H9 (cell line): ENCODE data around the gene KRTAP6-2. TPM values are rescaled to one million over a fixed set of nuclear protein-coding genes. Genes with fewer than 3 reads are reported as not detected.

Experiments used
- DNase-seq: peaks from one replicate; pipeline ENCODE4 v3.0.0-alpha.2; 2017
- H2AFZ ChIP-seq: one replicate; pipeline ENCODE4 v1.6.1; 2013; ENCODE audit warnings: mild to moderate bottlenecking, low read length, control low read depth, moderate library complexity
- H2AK5ac ChIP-seq: 2 replicates; pipeline ENCODE4 v1.6.1; 2013; ENCODE audit warnings: low read length, control low read depth, mixed read lengths; ENCODE audit not compliant: insufficient read length
- H2BK120ac ChIP-seq: one replicate; pipeline ENCODE4 v1.6.1; 2013; ENCODE audit warnings: low read depth, mild to moderate bottlenecking, low read length, control low read depth, inconsistent platforms; ENCODE audit not compliant: poor library complexity, severe bottlenecking
- H2BK12ac ChIP-seq: 2 replicates; pipeline ENCODE4 v1.6.1; 2013; ENCODE audit warnings: low read length, control low read depth, mixed read lengths, low read depth; ENCODE audit not compliant: insufficient read length
- H2BK15ac ChIP-seq: 2 replicates; pipeline ENCODE4 v1.6.1; 2013; ENCODE audit warnings: low read depth, low read length, control low read depth
- H2BK20ac ChIP-seq: one replicate; pipeline ENCODE4 v1.6.1; 2013; ENCODE audit warnings: low read depth, mild to moderate bottlenecking, low read length, control low read depth, inconsistent platforms; ENCODE audit not compliant: poor library complexity, severe bottlenecking
- H2BK5ac ChIP-seq: 2 replicates; pipeline ENCODE4 v1.6.1; 2013; ENCODE audit warnings: low read length, control low read depth, mixed read lengths; ENCODE audit not compliant: insufficient read length
- H3K14ac ChIP-seq: 2 replicates; pipeline ENCODE4 v1.6.1; 2013; ENCODE audit warnings: low read length, control low read depth; ENCODE audit not compliant: insufficient read depth
- H3K18ac ChIP-seq: 2 replicates; pipeline ENCODE4 v1.6.1; 2013; ENCODE audit warnings: low read depth, mild to moderate bottlenecking, mixed read lengths, low read length, control low read depth; ENCODE audit not compliant: insufficient read length
- H3K23ac ChIP-seq: 2 replicates; pipeline ENCODE4 v1.6.1; 2013; ENCODE audit warnings: low read length, control low read depth, mixed read lengths, low read depth; ENCODE audit not compliant: insufficient read length
- H3K23me2 ChIP-seq: 2 replicates; pipeline ENCODE4 v1.6.1; 2013; ENCODE audit warnings: low read depth, mild to moderate bottlenecking, mixed read lengths, low read length, control low read depth; ENCODE audit not compliant: insufficient read length, poor library complexity, severe bottlenecking
- H3K27ac ChIP-seq: 2 replicates; pipeline ENCODE4 v1.5.1; 2013; ENCODE audit warnings: low read length, control low read depth, mixed read lengths, low read depth; ENCODE audit not compliant: insufficient read length
- H3K27me3 ChIP-seq: 2 replicates; pipeline ENCODE4 v1.6.1; 2013; ENCODE audit warnings: low read length, control low read depth, inconsistent platforms; ENCODE audit not compliant: insufficient read depth
- H3K4ac ChIP-seq: 2 replicates; pipeline ENCODE4 v1.6.1; 2013; ENCODE audit warnings: low read depth, mild to moderate bottlenecking, control low read depth, inconsistent platforms, low read length, moderate library complexity
- H3K4me1 ChIP-seq: 2 replicates; pipeline ENCODE4 v1.6.1; 2013; ENCODE audit warnings: low read length, control low read depth, inconsistent platforms; ENCODE audit not compliant: insufficient read depth
- H3K4me2 ChIP-seq: 2 replicates; pipeline ENCODE4 v1.6.1; 2013; ENCODE audit warnings: low read length, control low read depth, mixed read lengths; ENCODE audit not compliant: insufficient read length, insufficient read depth
- H3K56ac ChIP-seq: 2 replicates; pipeline ENCODE4 v1.6.1; 2013; ENCODE audit warnings: low read depth, mild to moderate bottlenecking, mixed read lengths, low read length, control low read depth; ENCODE audit not compliant: insufficient read length
- H3K79me1 ChIP-seq: 2 replicates; pipeline ENCODE4 v1.6.1; 2013; ENCODE audit warnings: low read depth, mild to moderate bottlenecking, moderate library complexity, low read length, control low read depth, inconsistent platforms; ENCODE audit not compliant: insufficient read depth, poor library complexity, severe bottlenecking
- H3K79me2 ChIP-seq: 2 replicates; pipeline ENCODE4 v1.6.1; 2013; ENCODE audit warnings: low read length, control low read depth, inconsistent platforms; ENCODE audit not compliant: insufficient read depth
- H3K9ac ChIP-seq: 2 replicates; pipeline ENCODE4 v1.6.1; 2013; ENCODE audit warnings: low read length, control low read depth, mixed read lengths; ENCODE audit not compliant: insufficient read length; ENCODE audit errors: extremely low read depth
- H3K9me3 ChIP-seq: one replicate; pipeline ENCODE4 v1.6.1; 2013; ENCODE audit warnings: low read depth, low read length, inconsistent platforms; ENCODE audit not compliant: control insufficient read depth
- H3T11ph ChIP-seq: one replicate; pipeline ENCODE4 v1.6.1; 2013; ENCODE audit warnings: mild to moderate bottlenecking, low read length, control low read depth, inconsistent platforms
- H4K20me1 ChIP-seq: one replicate; pipeline ENCODE4 v1.6.1; 2013; ENCODE audit not compliant: control insufficient read depth, insufficient read length, insufficient read depth
- H4K5ac ChIP-seq: 2 replicates; pipeline ENCODE4 v1.6.1; 2013; ENCODE audit warnings: low read depth, mild to moderate bottlenecking, mixed read lengths, low read length, control low read depth; ENCODE audit not compliant: insufficient read length
- H4K8ac ChIP-seq: replicated peaks from 2 replicates; pipeline ENCODE4 v1.6.1; 2013; ENCODE audit warnings: low read length, control low read depth, mixed read lengths, low read depth; ENCODE audit not compliant: insufficient read length
- H4K91ac ChIP-seq: 2 replicates; pipeline ENCODE4 v1.6.1; 2013; ENCODE audit warnings: low read depth, mild to moderate bottlenecking, moderate library complexity, mixed read lengths, low read length, control low read depth; ENCODE audit not compliant: insufficient read length
- H3K27ac Mint-ChIP-seq, 3 experiments: 2 replicates in 2 of 3; 3 replicates in 1 of 3; pipeline ENCODE4 v1.8.0; 2020 to 2021; ENCODE audit warnings: mixed read lengths in 3 of 3, mild to moderate bottlenecking in 1 of 3, moderate library complexity in 1 of 3
- H3K27me3 Mint-ChIP-seq: 2 replicates; pipeline ENCODE4 v1.8.0; 2021; ENCODE audit warnings: low read depth, mild to moderate bottlenecking, moderate library complexity, mixed read lengths
- H3K36me3 Mint-ChIP-seq, 3 experiments: 2 replicates in 2 of 3; 3 replicates in 1 of 3; pipeline ENCODE4 v1.8.0; 2020 to 2021; ENCODE audit warnings: low read depth in 3 of 3, mixed read lengths in 3 of 3; ENCODE audit not compliant: insufficient read depth in 1 of 3
- H3K4me1 Mint-ChIP-seq, 2 experiments: 2 replicates each; pipeline ENCODE4 v1.8.0; 2020; ENCODE audit warnings: mixed read lengths in 2 of 2
- H3K4me3 Mint-ChIP-seq, 2 experiments: 2 replicates in 1 of 2; 3 replicates in 1 of 2; pipeline ENCODE4 v1.8.0; 2020 to 2021; ENCODE audit warnings: mild to moderate bottlenecking in 2 of 2, mixed read lengths in 2 of 2, moderate library complexity in 1 of 2
- H3K9me3 Mint-ChIP-seq, 2 experiments: 2 replicates in 1 of 2; 3 replicates in 1 of 2; pipeline ENCODE4 v1.8.0; 2020; ENCODE audit warnings: mild to moderate bottlenecking in 2 of 2, mixed read lengths in 2 of 2, moderate library complexity in 1 of 2
- WGBS: extraction: QIAGEN DNeasy Blood & Tissue Kit; methylation state at CpG from one replicate; pipeline ENCODE4 v1.1.7; 2013; ENCODE audit warnings: missing lambda C conversion rate, low lambda C conversion rate, mixed read lengths; ENCODE audit not compliant: insufficient read length; ENCODE audit errors: extremely low coverage; 5-methylcytosine and 5-hydroxymethylcytosine counted together
- total RNA-seq: library from RNA; stranded (reverse); gene quantifications from 2 replicates; pipeline ENCODE4 v1.2.1, GENCODE V29; 2021
- TF ChIP-seq, protein P1 (sequence below): fragments of 200-600 bp; sonication (generic); conservative IDR thresholded peaks from 3 replicates; pipeline ENCODE4 v1.8.0; 2021; ENCODE audit warnings: antibody characterized with exemption, mild to moderate bottlenecking

KRTAP6-2 gene
- total RNA-seq, 1 experiment from 2014 or later, result not detected

DNA sequence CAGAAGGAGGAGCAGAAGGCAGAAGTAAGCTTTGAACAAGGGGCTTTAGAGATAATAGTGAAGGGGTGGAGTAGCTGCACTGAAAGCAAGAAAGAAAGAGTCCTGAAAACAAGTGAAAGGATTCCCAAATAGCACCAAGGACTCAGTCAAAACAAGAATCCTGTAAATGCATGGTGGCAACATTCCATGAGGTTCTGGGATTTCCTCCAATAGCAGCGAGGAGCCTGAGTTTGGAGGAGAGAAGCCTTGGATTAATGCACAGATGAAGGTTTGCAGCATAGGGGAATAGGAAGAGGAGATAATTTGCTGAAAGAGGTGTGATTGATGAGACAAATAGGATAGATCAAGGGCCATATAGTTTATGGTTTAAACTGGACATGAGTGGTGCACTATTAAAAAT lies 19.4 kb downstream of the KRTAP6-2 start:
- no peak overlapping the region for H3K4me2 ChIP-seq
- no peak overlapping the region for H2AFZ ChIP-seq
- no peaks in the 10 kb centered on the region for H3K79me1 ChIP-seq
- no CpG with 5 or more reads among the region's 1 CpG for WGBS
- H4K91ac ChIP-seq, result no peak overlapping the region
- H2BK5ac ChIP-seq, result no peak overlapping the region
- no peaks in the 10 kb centered on the region for H3K27me3 ChIP-seq
- TF ChIP-seq, protein P1, sequence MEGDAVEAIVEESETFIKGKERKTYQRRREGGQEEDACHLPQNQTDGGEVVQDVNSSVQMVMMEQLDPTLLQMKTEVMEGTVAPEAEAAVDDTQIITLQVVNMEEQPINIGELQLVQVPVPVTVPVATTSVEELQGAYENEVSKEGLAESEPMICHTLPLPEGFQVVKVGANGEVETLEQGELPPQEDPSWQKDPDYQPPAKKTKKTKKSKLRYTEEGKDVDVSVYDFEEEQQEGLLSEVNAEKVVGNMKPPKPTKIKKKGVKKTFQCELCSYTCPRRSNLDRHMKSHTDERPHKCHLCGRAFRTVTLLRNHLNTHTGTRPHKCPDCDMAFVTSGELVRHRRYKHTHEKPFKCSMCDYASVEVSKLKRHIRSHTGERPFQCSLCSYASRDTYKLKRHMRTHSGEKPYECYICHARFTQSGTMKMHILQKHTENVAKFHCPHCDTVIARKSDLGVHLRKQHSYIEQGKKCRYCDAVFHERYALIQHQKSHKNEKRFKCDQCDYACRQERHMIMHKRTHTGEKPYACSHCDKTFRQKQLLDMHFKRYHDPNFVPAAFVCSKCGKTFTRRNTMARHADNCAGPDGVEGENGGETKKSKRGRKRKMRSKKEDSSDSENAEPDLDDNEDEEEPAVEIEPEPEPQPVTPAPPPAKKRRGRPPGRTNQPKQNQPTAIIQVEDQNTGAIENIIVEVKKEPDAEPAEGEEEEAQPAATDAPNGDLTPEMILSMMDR, result no peak
- H3K56ac ChIP-seq, result no peak overlapping the region
- H3K27ac ChIP-seq, result no peak overlapping the region
- H3T11ph ChIP-seq, result no peak overlapping the region
- H2BK15ac ChIP-seq, result no peak overlapping the region
- H3K4me3 Mint-ChIP-seq, result no peak overlapping the region
- no peak overlapping the region for H2AK5ac ChIP-seq
- no peak overlapping the region for H4K5ac ChIP-seq
- no peaks in the 10 kb centered on the region for H3K23me2 ChIP-seq
- no peaks in the 10 kb centered on the region for H3K9me3 ChIP-seq
- no peak overlapping the region for H2BK12ac ChIP-seq
- H3K36me3 Mint-ChIP-seq, result peaks cover 0 to 13% (median 0%) of the 10 kb centered on the region in 3 experiments; a peak in 2 of 7 replicates
- no peaks in the 10 kb centered on the region for H3K4me1 ChIP-seq
- no peak overlapping the region for H3K4ac ChIP-seq
- no peak overlapping the region for H3K18ac ChIP-seq
- H4K20me1 ChIP-seq, result no peaks in the 10 kb centered on the region
- no peak overlapping the region for H2BK20ac ChIP-seq
- H3K23ac ChIP-seq, result no peak overlapping the region
- H3K4me1 Mint-ChIP-seq, result no peaks in the 10 kb centered on the region
- H3K27ac Mint-ChIP-seq, result no peak overlapping the region
- H3K9me3 Mint-ChIP-seq, result peaks cover 0 to 3% of the 10 kb centered on the region in 2 experiments; a peak in 1 of 5 replicates
- H4K8ac ChIP-seq, result no peak overlapping the region
- no peak overlapping the region for H2BK120ac ChIP-seq
- H3K27me3 Mint-ChIP-seq, result no peaks in the 10 kb centered on the region; the same call in 1 of the 2 replicates
- H3K9ac ChIP-seq, result no peak overlapping the region
- DNase-seq, result no peak
- no peak overlapping the region for H3K14ac ChIP-seq
- no peaks in the 10 kb centered on the region for H3K79me2 ChIP-seq
